ENCODE results near the gene TMEM17.

GRCh38 chr2:62460175-62460574, 45.8 kb downstream of the TMEM17 start:
- TF ChIP-seq MYC (IDR thresholded peaks at IDR 0.05; ENCODE audit: low read depth, low read length) = no peak
- no peak for TF ChIP-seq CTCF (IDR thresholded peaks at IDR 0.05; ENCODE audit: extremely low read depth in 1 of 2, insufficient read depth in 1 of 2, low read depth in 1 of 2, low read length in 2 of 2)
- no peak for TF ChIP-seq POLR2A (IDR thresholded peaks at IDR 0.05; ENCODE audit: low read depth, low read length)
- TF ChIP-seq EZH2 (IDR thresholded peaks at IDR 0.05; ENCODE audit: borderline replicate concordance, low read depth, low read length, severe bottlenecking) = no peak
- no peak for TF ChIP-seq JUN (IDR thresholded peaks at IDR 0.05; ENCODE audit: borderline replicate concordance, insufficient read depth, insufficient read length, low read depth)
- no peak for TF ChIP-seq POLR2AphosphoS5 (IDR thresholded peaks at IDR 0.05; ENCODE audit: insufficient read depth, low read depth, low read length)
